ENCODE measurements around the gene GUCA1A. TPM values are rescaled to one million over a fixed set of nuclear protein-coding genes. Genes with fewer than 3 reads are reported as not detected.
"Not testable (repeated sequence)": the region's sequence is repeated elsewhere in the genome, so short reads cannot be mapped to it uniquely, and the experiment has no call there.

GUCA1A gene
- total RNA-seq, 1 donor from 2014 or later, result 0.21 TPM

DNA sequence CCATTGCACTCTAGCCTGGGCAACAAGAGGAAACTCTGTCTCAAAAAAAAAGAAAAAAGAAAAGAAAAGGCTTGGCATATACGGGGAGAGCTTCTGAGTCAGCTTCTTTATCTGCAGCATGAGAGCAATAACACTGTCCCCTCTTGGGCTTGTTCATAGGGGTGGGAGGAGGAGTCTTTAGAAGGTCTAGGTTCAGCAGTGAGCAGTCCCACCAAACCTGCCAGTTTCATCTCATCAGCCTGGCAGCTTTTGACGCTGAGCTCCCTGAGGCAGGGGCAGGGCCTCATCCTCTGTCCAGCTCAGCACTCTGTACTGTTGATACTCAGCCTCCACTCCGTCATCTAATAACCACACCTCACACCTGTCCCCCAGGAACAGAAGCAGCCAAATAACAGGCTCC lies 25.1 kb upstream of the GUCA1A start:
- TF ChIP-seq CTCF (IDR thresholded peaks at IDR 0.05), result no peak
- DNase-seq (ENCODE audit: low spot score in 2 of 2), result no peak
- intact Hi-C loops (cut with DNase I), result no loop called here

GRCh38 chr6:42150254-42150653 lies 22.9 kb upstream of the GUCA1A start:
- H3K36me3 ChIP-seq, result no peaks in the 10 kb centered on the region
- no peak overlapping the region for H3K4me3 ChIP-seq
- H3K27ac ChIP-seq, result no peak overlapping the region
- intact Hi-C loops (cut with DNase I), result no loop called here
- no peaks in the 10 kb centered on the region for H3K27me3 ChIP-seq
- no peak for DNase-seq (ENCODE audit: low spot score in 2 of 2)
- no peaks in the 10 kb centered on the region for H3K4me1 ChIP-seq
- no peaks in the 10 kb centered on the region for H3K9me3 ChIP-seq
- no peak for TF ChIP-seq CTCF (IDR thresholded peaks at IDR 0.05)

More for the DNA sequence above, 25.1 kb upstream of the GUCA1A start:
- no peak overlapping the region for H3K4me3 ChIP-seq
- H3K4me1 ChIP-seq, result no peaks in the 10 kb centered on the region
- no peaks in the 10 kb centered on the region for H3K27me3 ChIP-seq
- H3K36me3 ChIP-seq, result no peaks in the 10 kb centered on the region
- no peaks in the 10 kb centered on the region for H3K9me3 ChIP-seq
- H3K27ac ChIP-seq, result no peak overlapping the region

DNA sequence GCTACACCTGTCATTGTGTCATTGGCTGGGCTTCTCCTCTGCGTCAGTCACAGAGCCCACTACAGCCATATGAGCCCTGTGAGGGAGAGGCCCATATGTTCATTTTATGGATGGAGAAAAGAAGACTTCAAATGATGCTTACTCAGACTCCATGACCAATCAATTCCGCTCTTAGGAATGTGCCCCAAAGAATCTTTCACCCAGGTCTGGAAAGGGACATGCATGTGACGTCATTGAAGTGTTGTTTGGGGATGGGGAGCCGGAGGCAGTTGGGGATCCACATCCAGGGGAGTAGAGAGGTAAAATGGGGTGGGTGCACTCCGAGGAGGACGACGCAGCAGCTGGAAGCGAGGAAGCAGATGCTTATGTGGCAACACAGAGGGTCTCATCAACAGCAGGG lies 21.1 kb upstream of the GUCA1A start:
- Histone ChIP-seq H3K9me3 (no peaks in the 10 kb centered on the region), H3K36me3 (no peaks in the 10 kb centered on the region), H3K27me3 (no peaks in the 10 kb centered on the region), H3K27ac (no peak overlapping the region), H3K4me3 (no peak overlapping the region), H3K4me1 (no peaks in the 10 kb centered on the region)
- no peak for DNase-seq (ENCODE audit: low spot score in 2 of 2)
- TF ChIP-seq CTCF (IDR thresholded peaks at IDR 0.05), result no peak
- intact Hi-C loops (cut with DNase I), result no loop called here

GRCh38 chr6:42152528-42153213 lies 20.5 kb upstream of the GUCA1A start:
- intact Hi-C loops (cut with DNase I); H3K4me1 ChIP-seq; H3K9me3 ChIP-seq; H3K27ac ChIP-seq; H3K36me3 ChIP-seq; DNase-seq (ENCODE audit: low spot score in 2 of 2); H3K27me3 ChIP-seq; H3K4me3 ChIP-seq: not testable (repeated sequence)

DNA sequence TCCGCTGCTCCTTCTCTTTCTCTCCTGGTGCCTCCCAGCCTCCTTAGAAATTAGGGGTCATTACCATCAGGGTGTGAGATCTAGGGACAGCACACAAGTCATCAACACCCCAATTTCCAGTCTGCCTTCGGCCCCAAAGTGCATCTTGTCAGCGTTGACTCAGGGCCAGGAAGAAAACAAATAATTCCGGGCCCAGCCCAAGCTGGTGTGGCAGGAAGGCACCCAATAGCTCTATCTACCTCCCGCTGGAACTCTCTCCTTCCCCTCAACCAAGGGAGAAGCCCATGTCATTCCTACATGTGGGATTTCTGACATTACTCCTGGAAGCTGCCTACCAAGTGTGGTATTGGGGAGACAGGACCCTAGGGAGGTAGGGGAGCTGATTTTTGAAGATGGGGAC lies 19.2 kb upstream of the GUCA1A start:
- intact Hi-C loops (cut with DNase I), result no loop called here
- Histone ChIP-seq H3K36me3 (no peaks in the 10 kb centered on the region), H3K4me1 (no peaks in the 10 kb centered on the region), H3K4me3 (no peak overlapping the region), H3K9me3 (no peaks in the 10 kb centered on the region), H3K27ac (no peak overlapping the region), H3K27me3 (no peaks in the 10 kb centered on the region)
- DNase-seq (ENCODE audit: low spot score in 2 of 2), result no peak
- TF ChIP-seq CTCF (IDR thresholded peaks at IDR 0.05), result no peak

- TF ChIP-seq CTCF (IDR thresholded peaks at IDR 0.05), result no peak
- Histone ChIP-seq H3K27ac (no peak overlapping the region), H3K27me3 (no peaks in the 10 kb centered on the region), H3K9me3 (no peaks in the 10 kb centered on the region), H3K4me3 (no peak overlapping the region), H3K36me3 (no peaks in the 10 kb centered on the region), H3K4me1 (no peaks in the 10 kb centered on the region)
- intact Hi-C loops (cut with DNase I), result no loop called here
- DNase-seq (ENCODE audit: low spot score in 2 of 2), result no peak
These were observed 18.5 kb upstream of the GUCA1A start for GRCh38 chr6:42154461-42155209.
